SK-N-SH (cell line): Measurements from ENCODE around the gene NCAPG. TPM values are rescaled to one million over a fixed set of nuclear protein-coding genes. Genes with fewer than 3 reads are reported as not detected.

Experiments
- CTCF ChIA-PET: fragments of 300-600, 350-600 bp; formaldehyde crosslinking; extraction: SDS; loops from one replicate; lab custom pipeline; 2021; lab: Yijun Ruan, JAX
- POLR2A ChIA-PET: fragments of 350-600 bp; sonication (Branson Sonifier 250); formaldehyde crosslinking; extraction: SDS; loops from one replicate; lab custom pipeline; 2020; ENCODE audit warnings: antibody characterized with exemption, inconsistent platforms; lab: Yijun Ruan, JAX
- DNase-seq: peaks from one replicate; pipeline ENCODE4 v3.0.0; 2012
- H2AFZ ChIP-seq: fragments of 200-600 bp; sonication (generic); 2 replicates; pipeline ENCODE4 v1.8.1; 2016; ENCODE audit warnings: antibody characterized with exemption, mild to moderate bottlenecking, low read depth
- H3F3A ChIP-seq: fragments of 200-600 bp; sonication (generic); replicated peaks from 2 replicates; pipeline ENCODE3; 2016; ENCODE audit warnings: antibody characterized with exemption, mild to moderate bottlenecking; ENCODE audit not compliant: insufficient read depth
- H3K27ac ChIP-seq, 2 experiments: fragments of 200-500 bp in 1 of 2; fragments of 200-600 bp in 1 of 2; sonication (Bioruptor generic) in 1 of 2; sonication (generic), shearing (Covaris generic) in 1 of 2; 2 replicates each; pipeline versions ENCODE4 v1.5.1 to v1.6.1; 2014 to 2016; ENCODE audit warnings: low read depth in 2 of 2, inconsistent platforms in 1 of 2, low read length in 1 of 2, mild to moderate bottlenecking in 1 of 2, mixed read lengths in 1 of 2
- H3K27me3 ChIP-seq: fragments of 200-600 bp; sonication (generic), shearing (Covaris generic); 2 replicates; pipeline ENCODE4 v1.6.1; 2016; ENCODE audit warnings: mixed run types; ENCODE audit not compliant: insufficient read depth
- H3K36me3 ChIP-seq, 2 experiments: fragments of 200-500 bp in 1 of 2; fragments of 200-600 bp in 1 of 2; sonication (Bioruptor generic) in 1 of 2; sonication (generic) in 1 of 2; replicated peaks in 1 of 2; 2 replicates each; pipeline versions ENCODE3 to v1.5.1; 2014 to 2016; ENCODE audit warnings: low read length in 1 of 2, mild to moderate bottlenecking in 1 of 2; ENCODE audit not compliant: insufficient read depth in 2 of 2, control insufficient read depth in 1 of 2
- H3K4me1 ChIP-seq, 2 experiments: fragments of 200-500 bp in 1 of 2; fragments of 200-600 bp in 1 of 2; sonication (Bioruptor generic) in 1 of 2; sonication (generic), shearing (Covaris generic) in 1 of 2; 2 replicates each; pipeline versions ENCODE4 v1.5.1 to v1.6.1; 2014 to 2016; ENCODE audit warnings: low read depth in 1 of 2, low read length in 1 of 2, mixed run types in 1 of 2; ENCODE audit not compliant: insufficient read depth in 2 of 2, control insufficient read depth in 1 of 2
- H3K4me2 ChIP-seq: fragments of 200-600 bp; sonication (generic), shearing (Covaris generic); 2 replicates; pipeline ENCODE4 v1.6.1; 2017; ENCODE audit warnings: mixed run types
- H3K4me3 ChIP-seq, 2 experiments: fragments of 200-500 bp in 1 of 2; fragments of 200-600 bp in 1 of 2; sonication (Bioruptor generic) in 1 of 2; sonication (generic), shearing (Covaris generic) in 1 of 2; 2 replicates each; pipeline versions ENCODE4 v1.5.1 to v1.8.1; 2014 to 2016; ENCODE audit warnings: low read depth in 2 of 2, inconsistent platforms in 1 of 2, low read length in 1 of 2, mild to moderate bottlenecking in 1 of 2, mixed read lengths in 1 of 2, moderate library complexity in 1 of 2
- H3K79me2 ChIP-seq: fragments of 200-600 bp; sonication (generic); 2 replicates; pipeline ENCODE4 v1.8.1; 2017; ENCODE audit warnings: mild to moderate bottlenecking; ENCODE audit not compliant: insufficient read depth
- H3K9ac ChIP-seq: fragments of 200-600 bp; sonication (generic); 2 replicates; pipeline ENCODE4 v1.6.1; 2017; ENCODE audit warnings: mixed run types
- H3K9me2 ChIP-seq: fragments of 200-600 bp; sonication (generic); 2 replicates; pipeline ENCODE4 v1.6.1; 2017; ENCODE audit warnings: mixed run types
- H3K9me3 ChIP-seq: fragments of 200-600 bp; sonication (generic); 2 replicates; pipeline ENCODE4 v1.6.1; 2017; ENCODE audit warnings: mixed run types, mild to moderate bottlenecking, moderate library complexity
- H4K20me1 ChIP-seq: fragments of 200-600 bp; sonication (generic); 2 replicates; pipeline ENCODE4 v1.6.1; 2017; ENCODE audit warnings: mild to moderate bottlenecking, mixed run types; ENCODE audit not compliant: insufficient read depth
- EZH2phosphoT487 ChIP-seq: fragments of 200-600 bp; sonication (generic); IDR thresholded peaks from 2 replicates; pipeline ENCODE4 v1.6.1; 2017; ENCODE audit warnings: low read depth, mixed run types, mild to moderate bottlenecking, antibody characterized with exemption, moderate library complexity, borderline replicate concordance
- FOXM1 ChIP-seq: IDR thresholded peaks from 2 replicates; pipeline ENCODE4 v1.4.0; 2012; ENCODE audit warnings: low read depth, mild to moderate bottlenecking
- RAD21 ChIP-seq: IDR thresholded peaks from 2 replicates; pipeline ENCODE4 v1.6.1; 2012; ENCODE audit warnings: mild to moderate bottlenecking, low read length
- SMC3 ChIP-seq: IDR thresholded peaks from 2 replicates; pipeline ENCODE4 v1.6.1; 2012; ENCODE audit warnings: low read depth, low read length, improper control_type of control experiment
- WGBS: methylation state at CpG from one replicate; pipeline ENCODE4 v1.1.6; 2017; ENCODE audit warnings: low lambda C conversion rate; 5-methylcytosine and 5-hydroxymethylcytosine counted together
- polyA plus RNA-seq, 3 experiments: library from polyadenylated mRNA; depleted of rRNA; stranded (reverse); fragments of >200 nt; gene quantifications; 2 replicates each; pipeline ENCODE4 v1.2.3, GENCODE V29; 2012
- TF ChIP-seq, protein P1 (sequence below): fragments of 200-600 bp; sonication (generic); IDR thresholded peaks from 2 replicates; pipeline ENCODE4 v1.6.1; 2017; ENCODE audit warnings: antibody characterized with exemption, mild to moderate bottlenecking, moderate library complexity
- TF ChIP-seq, protein P2 (sequence below): IDR thresholded peaks from 2 replicates; pipeline ENCODE4 v1.4.0; 2012; ENCODE audit warnings: low read depth

Gene NCAPG
- polyA plus RNA-seq, 1 of the 3 experiments (the other 2 are of a cell fraction): 4.8 TPM

DNA sequence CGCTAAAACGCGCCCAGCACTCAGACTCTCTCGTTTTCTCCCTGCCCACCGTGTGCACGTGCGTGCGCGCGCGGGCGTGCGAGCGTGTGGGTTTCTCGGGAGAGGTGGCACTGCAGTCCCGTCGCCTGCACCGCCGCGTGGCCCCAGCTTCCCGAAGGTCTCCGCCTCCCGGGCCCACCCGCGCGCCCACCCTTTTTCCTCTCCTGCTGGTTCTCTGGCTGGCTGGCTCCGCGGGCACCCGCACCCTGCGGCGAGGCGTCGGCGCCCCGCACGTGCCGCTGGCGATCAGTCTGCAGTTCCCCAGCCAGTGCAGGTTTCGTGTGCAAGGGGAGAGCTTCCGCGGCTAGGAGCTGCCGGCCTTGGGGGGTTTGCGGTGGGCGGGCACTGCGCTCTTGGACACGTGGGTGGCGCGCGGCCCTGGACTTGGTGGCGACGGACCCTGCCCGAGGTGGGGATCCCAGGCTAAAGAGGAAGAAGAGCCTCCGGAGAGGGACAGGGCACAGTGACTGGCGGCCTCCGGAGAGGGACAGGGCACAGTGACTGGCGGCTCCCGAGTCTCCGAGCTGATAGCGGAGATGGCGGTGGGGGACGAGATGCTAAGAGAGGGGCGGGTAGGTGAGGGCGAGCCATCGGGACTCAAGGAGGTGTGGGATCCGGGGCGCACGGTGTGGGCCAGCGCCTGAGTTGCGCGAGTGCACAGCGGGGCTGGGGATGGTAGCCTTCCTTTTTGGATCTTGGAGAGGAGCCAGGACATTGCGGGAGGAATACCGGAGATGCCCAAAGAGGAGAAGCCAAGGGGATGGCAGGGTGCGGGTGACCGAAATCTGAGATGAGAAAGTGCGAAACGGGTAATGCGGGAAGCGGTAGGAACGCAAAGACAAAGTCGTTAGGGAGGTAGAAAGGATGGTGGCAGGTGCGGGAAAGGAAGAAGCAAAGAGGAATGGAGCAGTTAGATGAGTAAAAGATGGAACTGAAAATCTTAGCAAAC lies 29.2 kb upstream of the NCAPG start, which contains the start of gene FAM184B:
FAM184B (minus strand) TSS at position 322 of the 988 bp plus-strand sequence. CDS start 322 bp downstream, outside the sequence.
- Histone ChIP-seq H3K4me3 (peak within 1 kb of the TSS in 1 of 2 experiments; percentile 26; a peak in 2 of 4 replicates), H3K9me2 (no peaks in the 10 kb centered on the region), H3K36me3 (no peaks in the 10 kb centered on the region), H3F3A (no peaks in the 10 kb centered on the region), H3K4me1 (no peaks in the 10 kb centered on the region; a peak in 2 of 4 replicates), H3K79me2 (no peaks in the 10 kb centered on the region), H2AFZ (no peak within 1 kb of the TSS), H3K27me3 (no peaks in the 10 kb centered on the region), H3K9me3 (no peaks in the 10 kb centered on the region), H3K4me2 (0 out of 2 replicates have a peak within 1 kb of the TSS, but pooled peaks have one; percentile 57), H3K27ac (no peak within 1 kb of the TSS), H3K9ac (no peak within 1 kb of the TSS), H4K20me1 (no peaks in the 10 kb centered on the region)
- no peak for TF ChIP-seq FOXM1
- TF ChIP-seq, protein P1, sequence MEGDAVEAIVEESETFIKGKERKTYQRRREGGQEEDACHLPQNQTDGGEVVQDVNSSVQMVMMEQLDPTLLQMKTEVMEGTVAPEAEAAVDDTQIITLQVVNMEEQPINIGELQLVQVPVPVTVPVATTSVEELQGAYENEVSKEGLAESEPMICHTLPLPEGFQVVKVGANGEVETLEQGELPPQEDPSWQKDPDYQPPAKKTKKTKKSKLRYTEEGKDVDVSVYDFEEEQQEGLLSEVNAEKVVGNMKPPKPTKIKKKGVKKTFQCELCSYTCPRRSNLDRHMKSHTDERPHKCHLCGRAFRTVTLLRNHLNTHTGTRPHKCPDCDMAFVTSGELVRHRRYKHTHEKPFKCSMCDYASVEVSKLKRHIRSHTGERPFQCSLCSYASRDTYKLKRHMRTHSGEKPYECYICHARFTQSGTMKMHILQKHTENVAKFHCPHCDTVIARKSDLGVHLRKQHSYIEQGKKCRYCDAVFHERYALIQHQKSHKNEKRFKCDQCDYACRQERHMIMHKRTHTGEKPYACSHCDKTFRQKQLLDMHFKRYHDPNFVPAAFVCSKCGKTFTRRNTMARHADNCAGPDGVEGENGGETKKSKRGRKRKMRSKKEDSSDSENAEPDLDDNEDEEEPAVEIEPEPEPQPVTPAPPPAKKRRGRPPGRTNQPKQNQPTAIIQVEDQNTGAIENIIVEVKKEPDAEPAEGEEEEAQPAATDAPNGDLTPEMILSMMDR: no peak
- TF ChIP-seq, protein P2, sequence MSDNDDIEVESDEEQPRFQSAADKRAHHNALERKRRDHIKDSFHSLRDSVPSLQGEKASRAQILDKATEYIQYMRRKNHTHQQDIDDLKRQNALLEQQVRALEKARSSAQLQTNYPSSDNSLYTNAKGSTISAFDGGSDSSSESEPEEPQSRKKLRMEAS: 0 out of 2 replicates have a peak, but pooled peaks have one; percentile 21
- ChIA-PET POLR2A (no interaction called here), CTCF (interaction anchor here (1.4 to 1.5 kb wide), 2 partner anchors 93 to 233 kb away, joined by 3 to 4 read pairs; no protein-coding TSS in a partner anchor)
- peak; percentile 63 for DNase-seq
- 47% methylated on average over 46 of the region's 82 CpGs for WGBS

DNA sequence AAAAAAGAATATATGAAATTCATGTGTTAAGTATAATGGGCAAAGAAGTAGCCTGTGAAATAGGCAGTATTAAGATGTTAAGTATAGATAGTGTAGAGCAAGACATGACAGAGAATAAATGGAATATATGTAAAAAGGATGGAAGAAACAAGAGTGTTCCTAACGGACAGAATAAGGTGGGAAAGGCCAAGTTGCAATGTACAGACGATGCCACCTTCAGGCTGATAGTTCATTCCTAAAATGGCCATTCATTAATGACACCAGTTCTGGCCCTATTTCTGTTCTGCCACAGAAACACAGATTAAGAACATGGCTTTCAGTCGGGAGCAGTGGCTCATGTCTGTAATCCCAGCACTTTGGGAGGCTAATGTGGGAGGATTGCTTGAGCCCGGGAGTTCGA lies 24.9 kb upstream of the NCAPG start:
- peak; percentile 67 for TF ChIP-seq RAD21
- no peak for TF ChIP-seq EZH2phosphoT487
- TF ChIP-seq SMC3: peak; percentile 19; the same call in 1 of the 2 replicates
- H2AFZ ChIP-seq: no peak overlapping the region
- POLR2A ChIA-PET: no interaction called here

More for the DNA sequence above, 24.9 kb upstream of the NCAPG start:
- H3F3A ChIP-seq: peaks cover 9% of the 10 kb centered on the region
- no peaks in the 10 kb centered on the region for H3K27me3 ChIP-seq
- no peaks in the 10 kb centered on the region for H3K9me2 ChIP-seq
- H3K9me3 ChIP-seq: no peaks in the 10 kb centered on the region
- no peak overlapping the region for H3K9ac ChIP-seq
- H3K4me1 ChIP-seq: peaks cover 0 to 5% of the 10 kb centered on the region in 2 experiments; a peak in 2 of 4 replicates
- no peak overlapping the region for H3K4me2 ChIP-seq
- H3K79me2 ChIP-seq: no peaks in the 10 kb centered on the region
- no peak for DNase-seq
- H4K20me1 ChIP-seq: no peaks in the 10 kb centered on the region
- peaks cover 0 to 3% of the 10 kb centered on the region in 2 experiments for H3K36me3 ChIP-seq
- WGBS: 85% methylated on average over 5 of the region's 5 CpGs
- H3K27ac ChIP-seq: no peak overlapping the region
- CTCF ChIA-PET: interaction anchor here (1.0 to 2.5 kb wide), 3 partner anchors 13 to 237 kb away, joined by 3 to 9 read pairs (median 4); no protein-coding TSS in a partner anchor
- H3K4me3 ChIP-seq: no peak overlapping the region
